K562 (cell line): ENCODE data around the gene MARCHF9. TPM values are rescaled to one million over a fixed set of nuclear protein-coding genes. Genes with fewer than 3 reads are reported as not detected.

Experiments
- ARID3B ChIP-seq: fragments of 250-450 bp; sonication (Bioruptor Pico); IDR thresholded peaks from 2 replicates; pipeline ENCODE4 v1.4.0; 2020; ENCODE audit warnings: borderline replicate concordance
- CBFA2T3 ChIP-seq: fragments of 450-650 bp; IDR thresholded peaks from 2 replicates; pipeline ENCODE4 v1.6.1; 2017
- ELK1 ChIP-seq: sonication (generic); formaldehyde crosslinking; IDR thresholded peaks from 2 replicates; pipeline ENCODE4 v1.8.1; 2022; ENCODE audit warnings: missing genetic modification reagents
- EP400 ChIP-seq: fragments of 450-650 bp; IDR thresholded peaks from 2 replicates; pipeline ENCODE4 v1.6.1; 2017; ENCODE audit warnings: antibody characterized with exemption, mild to moderate bottlenecking, moderate library complexity
- GABPA ChIP-seq: fragments of 200-800 bp; sonication (Bioruptor generic); conservative IDR thresholded peaks from 2 replicates; pipeline ENCODE4 v1.6.1; 2016; ENCODE audit warnings: low read depth, missing genetic modification characterization, missing compliant biosample characterization
- HMG20B ChIP-seq: fragments of 250-450 bp; sonication (Bioruptor Pico); IDR thresholded peaks from 2 replicates; pipeline ENCODE4 v1.5.0; 2021; ENCODE audit warnings: mild to moderate bottlenecking
- HNRNPH1 ChIP-seq: fragments of 200-400 bp; formaldehyde crosslinking; optimal IDR thresholded peaks from 2 replicates; pipeline ENCODE3; 2017; ENCODE audit warnings: low read depth, mild to moderate bottlenecking, low read length, moderate library complexity
- HNRNPL ChIP-seq: fragments of 200-400 bp; formaldehyde crosslinking; IDR thresholded peaks from 2 replicates; pipeline ENCODE4 v1.6.1; 2017; ENCODE audit warnings: low read depth, mild to moderate bottlenecking, low read length
- JUND ChIP-seq, 2 experiments: IDR thresholded peaks; 2 replicates in 1 of 2; 3 replicates in 1 of 2; pipeline ENCODE4 v1.6.1; 2011; ENCODE audit warnings: borderline replicate concordance in 2 of 2, low read depth in 2 of 2, low read length in 2 of 2, improper control_type of control experiment in 1 of 2, missing biosample characterization in 1 of 2, missing genetic modification characterization in 1 of 2, missing genetic modification reagents in 1 of 2
- KLF16 ChIP-seq: IDR thresholded peaks from 2 replicates; pipeline ENCODE4 v1.6.1; 2016; ENCODE audit warnings: antibody characterized with exemption
- MEF2D ChIP-seq: conservative IDR thresholded peaks from 2 replicates; pipeline ENCODE4 v1.6.1; 2016; ENCODE audit warnings: low read depth, missing genetic modification characterization, missing compliant biosample characterization
- NFATC3 ChIP-seq: fragments of 450-650 bp; IDR thresholded peaks from 2 replicates; pipeline ENCODE4 v1.6.1; 2017; ENCODE audit warnings: mild to moderate bottlenecking
- PHF21A ChIP-seq: fragments of 450-650 bp; IDR thresholded peaks from 2 replicates; pipeline ENCODE4 v1.6.1; 2017; ENCODE audit warnings: low read depth, borderline replicate concordance
- SETDB1 ChIP-seq: IDR thresholded peaks from one replicate; pipeline ENCODE4 v1.6.1; 2012; ENCODE audit warnings: low read length, control low read depth, inconsistent platforms
- SIN3A ChIP-seq, 2 experiments: fragments of 150-350 bp in 1 of 2; IDR thresholded peaks; 2 replicates each; pipeline ENCODE4 v1.6.1; 2011 to 2016; ENCODE audit warnings: borderline replicate concordance in 2 of 2, low read depth in 2 of 2, low read length in 2 of 2, mild to moderate bottlenecking in 2 of 2, moderate library complexity in 2 of 2; ENCODE audit not compliant: control insufficient read depth in 1 of 2
- TEAD4 ChIP-seq, 2 experiments: sonication (generic) in 1 of 2; formaldehyde crosslinking in 1 of 2; IDR thresholded peaks; 2 replicates each; pipeline versions ENCODE4 v1.6.1 to v1.8.0; 2012 to 2022; ENCODE audit warnings: borderline replicate concordance in 1 of 2, inconsistent platforms in 1 of 2, low read length in 1 of 2, mild to moderate bottlenecking in 1 of 2, missing genetic modification reagents in 1 of 2
- XRCC5 ChIP-seq: fragments of 200-400 bp; formaldehyde crosslinking; IDR thresholded peaks from 2 replicates; pipeline ENCODE4 v1.6.1; 2017; ENCODE audit warnings: low read depth, mild to moderate bottlenecking, low read length
- ZBTB12 ChIP-seq: fragments of 250-450 bp; sonication (Bioruptor Pico); IDR thresholded peaks from 2 replicates; pipeline ENCODE4 v1.4.0; 2020
- ZNF124 ChIP-seq: sonication (generic); formaldehyde crosslinking; IDR thresholded peaks from 2 replicates; pipeline ENCODE4 v1.8.1; 2022; ENCODE audit warnings: missing genetic modification reagents
- ZNF143 ChIP-seq: sonication (generic); formaldehyde crosslinking; IDR thresholded peaks from 2 replicates; pipeline ENCODE4 v1.9.0; 2022; ENCODE audit warnings: mild to moderate bottlenecking, missing genetic modification reagents
- ZNF184 ChIP-seq: sonication (generic); formaldehyde crosslinking; IDR thresholded peaks from 2 replicates; pipeline ENCODE4 v1.5.0; 2020; ENCODE audit warnings: missing genetic modification reagents
- ZNF583 ChIP-seq: fragments of 250-450 bp; sonication (Bioruptor Pico); IDR thresholded peaks from 2 replicates; pipeline ENCODE4 v1.4.0; 2020
- polyA plus RNA-seq, 8 experiments: library from polyadenylated mRNA; depleted of rRNA in 4 of 8; stranded (reverse) in 5 of 8; unstranded in 3 of 8; fragments of >200 nt; fragmentation: Nextera tagmentation in 2 of 8; fragmentation: Illumina TruSeq in 1 of 8; extraction: Ambion mirVana in 2 of 8; extraction: Trizol in 1 of 8; gene quantifications; 2 replicates each; pipeline versions ENCODE4 v1.2.1 to v1.2.3, GENCODE V29; 2011 to 2014; ENCODE audit warnings: inconsistent platforms in 1 of 8, missing spikeins in 1 of 8
- total RNA-seq, 7 experiments: library from RNA; depleted of rRNA in 6 of 7; stranded (reverse); fragments of >200 nt in 6 of 7; fragmentation: Illumina TruSeq in 2 of 7; extraction: Trizol in 2 of 7; gene quantifications; 2 replicates each; pipeline versions ENCODE4 v1.2.1 to v1.2.3, GENCODE V29; 2011 to 2021; ENCODE audit warnings: low replicate concordance in 1 of 7
- TF ChIP-seq, protein P1 (sequence below): sonication (generic); formaldehyde crosslinking; IDR thresholded peaks from 2 replicates; pipeline ENCODE4 v1.8.0; 2022; ENCODE audit warnings: missing genetic modification reagents, mild to moderate bottlenecking, borderline replicate concordance

Gene MARCHF9
- total and polyA plus RNA-seq, 9 of the 15 experiments (the other 6 are each of a cell fraction or from before 2014, with no cell fraction given): 0.80 to 12.4 (median 6.2) TPM

GRCh38 chr12:57751788-57752667 is 2.9 kb upstream of the MARCHF9 start, which contains the start of gene CDK4 (continued):
- TF ChIP-seq, protein P1, sequence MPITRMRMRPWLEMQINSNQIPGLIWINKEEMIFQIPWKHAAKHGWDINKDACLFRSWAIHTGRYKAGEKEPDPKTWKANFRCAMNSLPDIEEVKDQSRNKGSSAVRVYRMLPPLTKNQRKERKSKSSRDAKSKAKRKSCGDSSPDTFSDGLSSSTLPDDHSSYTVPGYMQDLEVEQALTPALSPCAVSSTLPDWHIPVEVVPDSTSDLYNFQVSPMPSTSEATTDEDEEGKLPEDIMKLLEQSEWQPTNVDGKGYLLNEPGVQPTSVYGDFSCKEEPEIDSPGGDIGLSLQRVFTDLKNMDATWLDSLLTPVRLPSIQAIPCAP (CRISPR knock-in tag): no peak
- TF ChIP-seq TEAD4 (IDR thresholded peaks at IDR 0.05; ENCODE audit: low read length) (no peak), TEAD4 (CRISPR knock-in tag; IDR thresholded peaks at IDR 0.05; ENCODE audit: borderline replicate concordance) (no peak), ZNF124 (CRISPR knock-in tag) (no peak), EP400 (peak; percentile 99), ZNF583 (CRISPR knock-in tag) (no peak), KLF16 (no peak), HNRNPH1 (no peak), ELK1 (no peak), ZNF184 (CRISPR knock-in tag) (no peak), HNRNPL (no peak), XRCC5 (peak; percentile 68; the same call in 1 of the 2 replicates), NFATC3 (0 out of 2 replicates have a peak, but pooled peaks have one; percentile 47), SIN3A (IDR thresholded peaks at IDR 0.05; ENCODE audit: borderline replicate concordance in 2 of 2, control insufficient read depth in 1 of 2, low read depth in 2 of 2, low read length in 2 of 2) (peak; percentile 74 to 76), PHF21A (peak; percentile 87; the same call in 1 of the 2 replicates), MEF2D (no peak; the same call in none of the 2 replicates), CBFA2T3 (peak; percentile 52), GABPA (tag) (peak; percentile 88), ARID3B (CRISPR knock-in tag) (no peak), HMG20B (no peak), JUND (IDR thresholded peaks at IDR 0.05; ENCODE audit: borderline replicate concordance, low read depth, low read length) (peak; percentile 93), JUND (tag; IDR thresholded peaks at IDR 0.05; ENCODE audit: borderline replicate concordance, low read depth, low read length) (peak; percentile 81; the same call in 2 of the 3 replicates), SETDB1 (peak; percentile 68), ZBTB12 (no peak), ZNF143 (CRISPR knock-in tag) (no peak)
